Measurements from ENCODE around the gene DPP3. TPM values are rescaled to one million over a fixed set of nuclear protein-coding genes. Genes with fewer than 3 reads are reported as not detected.

Gene DPP3
- total and polyA plus RNA-seq, 2 of the 4 experiments (the other 2 are of a cell fraction): 51.8 to 66.3 TPM

DNA sequence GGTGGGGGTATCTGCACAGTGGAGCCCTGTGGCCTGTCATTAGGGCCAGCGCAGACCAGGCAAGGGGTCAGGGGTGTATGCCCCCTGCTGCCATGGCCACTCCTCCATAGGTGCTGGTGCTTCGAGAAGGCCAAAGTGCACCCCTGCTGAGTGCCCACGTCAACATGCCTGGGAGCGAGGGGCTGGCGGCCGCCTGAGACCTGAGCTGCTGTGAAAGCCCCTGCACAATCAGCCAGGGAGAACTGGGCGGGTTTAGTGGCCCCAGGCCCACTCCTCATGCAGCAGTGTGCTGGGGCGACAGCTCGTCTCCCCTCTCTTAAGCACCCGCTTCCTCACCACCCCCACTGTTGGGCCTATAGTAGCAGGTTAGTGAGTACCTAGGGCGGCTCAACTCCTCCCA lies 51.6 kb downstream of the DPP3 start:
- 0 out of 2 replicates have a peak, but pooled peaks cover 3% of the 10 kb centered on the region for H3K9me1 ChIP-seq (ENCODE audit: insufficient read depth, low read length)
- TF ChIP-seq BHLHE40 (IDR thresholded peaks at IDR 0.05; ENCODE audit: low read depth, low read length) (no peak), SMC3 (IDR thresholded peaks at IDR 0.05; ENCODE audit: low read depth, low read length) (no peak), MAZ (IDR thresholded peaks at IDR 0.05; ENCODE audit: borderline replicate concordance, low read depth, low read length) (no peak), FOS (IDR thresholded peaks at IDR 0.05; ENCODE audit: low read depth, low read length) (no peak), MXI1 (IDR thresholded peaks at IDR 0.05; ENCODE audit: borderline replicate concordance, low read depth, low read length) (no peak), POLR2A (IDR thresholded peaks at IDR 0.05; ENCODE audit: low read depth, low read length) (no peak), CEBPB (IDR thresholded peaks at IDR 0.05; ENCODE audit: low read depth, low read length) (no peak), RCOR1 (IDR thresholded peaks at IDR 0.05; ENCODE audit: insufficient replicate concordance, low read length) (no peak), MAFK (IDR thresholded peaks at IDR 0.05; ENCODE audit: low read depth, low read length) (no peak), RAD21 (IDR thresholded peaks at IDR 0.05; ENCODE audit: low read length) (no peak), RFX5 (IDR thresholded peaks at IDR 0.05; ENCODE audit: low read depth, low read length) (no peak), NFE2L2 (IDR thresholded peaks at IDR 0.05; ENCODE audit: low read depth, low read length) (no peak)
- TF ChIP-seq, protein P1, sequence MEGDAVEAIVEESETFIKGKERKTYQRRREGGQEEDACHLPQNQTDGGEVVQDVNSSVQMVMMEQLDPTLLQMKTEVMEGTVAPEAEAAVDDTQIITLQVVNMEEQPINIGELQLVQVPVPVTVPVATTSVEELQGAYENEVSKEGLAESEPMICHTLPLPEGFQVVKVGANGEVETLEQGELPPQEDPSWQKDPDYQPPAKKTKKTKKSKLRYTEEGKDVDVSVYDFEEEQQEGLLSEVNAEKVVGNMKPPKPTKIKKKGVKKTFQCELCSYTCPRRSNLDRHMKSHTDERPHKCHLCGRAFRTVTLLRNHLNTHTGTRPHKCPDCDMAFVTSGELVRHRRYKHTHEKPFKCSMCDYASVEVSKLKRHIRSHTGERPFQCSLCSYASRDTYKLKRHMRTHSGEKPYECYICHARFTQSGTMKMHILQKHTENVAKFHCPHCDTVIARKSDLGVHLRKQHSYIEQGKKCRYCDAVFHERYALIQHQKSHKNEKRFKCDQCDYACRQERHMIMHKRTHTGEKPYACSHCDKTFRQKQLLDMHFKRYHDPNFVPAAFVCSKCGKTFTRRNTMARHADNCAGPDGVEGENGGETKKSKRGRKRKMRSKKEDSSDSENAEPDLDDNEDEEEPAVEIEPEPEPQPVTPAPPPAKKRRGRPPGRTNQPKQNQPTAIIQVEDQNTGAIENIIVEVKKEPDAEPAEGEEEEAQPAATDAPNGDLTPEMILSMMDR (conservative IDR thresholded peaks at IDR 0.05; ENCODE audit: low read depth, low read length): no peak
- TF ChIP-seq, protein P2, sequence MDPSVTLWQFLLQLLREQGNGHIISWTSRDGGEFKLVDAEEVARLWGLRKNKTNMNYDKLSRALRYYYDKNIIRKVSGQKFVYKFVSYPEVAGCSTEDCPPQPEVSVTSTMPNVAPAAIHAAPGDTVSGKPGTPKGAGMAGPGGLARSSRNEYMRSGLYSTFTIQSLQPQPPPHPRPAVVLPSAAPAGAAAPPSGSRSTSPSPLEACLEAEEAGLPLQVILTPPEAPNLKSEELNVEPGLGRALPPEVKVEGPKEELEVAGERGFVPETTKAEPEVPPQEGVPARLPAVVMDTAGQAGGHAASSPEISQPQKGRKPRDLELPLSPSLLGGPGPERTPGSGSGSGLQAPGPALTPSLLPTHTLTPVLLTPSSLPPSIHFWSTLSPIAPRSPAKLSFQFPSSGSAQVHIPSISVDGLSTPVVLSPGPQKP (IDR thresholded peaks at IDR 0.05; ENCODE audit: borderline replicate concordance, low read depth, low read length): no peak
- TF ChIP-seq, protein P3, sequence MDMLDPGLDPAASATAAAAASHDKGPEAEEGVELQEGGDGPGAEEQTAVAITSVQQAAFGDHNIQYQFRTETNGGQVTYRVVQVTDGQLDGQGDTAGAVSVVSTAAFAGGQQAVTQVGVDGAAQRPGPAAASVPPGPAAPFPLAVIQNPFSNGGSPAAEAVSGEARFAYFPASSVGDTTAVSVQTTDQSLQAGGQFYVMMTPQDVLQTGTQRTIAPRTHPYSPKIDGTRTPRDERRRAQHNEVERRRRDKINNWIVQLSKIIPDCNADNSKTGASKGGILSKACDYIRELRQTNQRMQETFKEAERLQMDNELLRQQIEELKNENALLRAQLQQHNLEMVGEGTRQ (IDR thresholded peaks at IDR 0.05; ENCODE audit: low read depth, low read length): no peak
- H3K79me1 ChIP-seq (ENCODE audit: low read depth in 1 of 2, low read length in 2 of 2): no peaks in the 10 kb centered on the region
- ATAC-seq (ENCODE audit: low read depth) (no peak), DNase-seq (no peak)
- no peak overlapping the region for H2AFZ ChIP-seq (replicated peaks; ENCODE audit: low read length, poor library complexity)
- H2BK15ac ChIP-seq (ENCODE audit: low read depth, low read length): no peak overlapping the region
- no peak overlapping the region for H3K4me3 ChIP-seq (ENCODE audit: insufficient read depth, low read depth, low read length)
- H3K36me3 ChIP-seq (ENCODE audit: control insufficient read depth, insufficient read depth, low read length): peaks cover 5% of the 10 kb centered on the region
- H3K9me3 ChIP-seq (ENCODE audit: control insufficient read depth, insufficient read depth, low read length): no peaks in the 10 kb centered on the region
- H2BK20ac ChIP-seq (ENCODE audit: low read depth, low read length): no peak overlapping the region
- H4K91ac ChIP-seq (ENCODE audit: insufficient read depth, low read depth, low read length): no peak overlapping the region
- no peak overlapping the region for H3K4me2 ChIP-seq (ENCODE audit: low read depth, low read length)
- no peak overlapping the region for H3K14ac ChIP-seq (replicated peaks; ENCODE audit: low read depth, low read length)
- ChIA-PET POLR2A (ENCODE audit: unreplicated experiment) (no interaction called here), CTCF (no interaction called here)
- H2AK9ac ChIP-seq (replicated peaks; ENCODE audit: low read depth, low read length, poor library complexity): no peak overlapping the region
- H3K56ac ChIP-seq (ENCODE audit: extremely low read depth, insufficient read depth, low read length): no peak overlapping the region
- no peak overlapping the region for H4K8ac ChIP-seq (ENCODE audit: low read depth in 2 of 2, low read length in 2 of 2)
- intact Hi-C loops (cut with micrococcal nuclease): no loop called here
- H3K18ac ChIP-seq (ENCODE audit: low read depth, low read length): no peak overlapping the region
- H3K4ac ChIP-seq (ENCODE audit: low read depth, low read length): no peak overlapping the region
- no peak overlapping the region for H3K23ac ChIP-seq (ENCODE audit: low read depth, low read length)
- H3K9ac ChIP-seq (ENCODE audit: low read depth, low read length): no peak overlapping the region
- no peak overlapping the region for H2AK5ac ChIP-seq (ENCODE audit: low read depth, low read length)
- no peak overlapping the region for H3K27ac ChIP-seq (ENCODE audit: insufficient read depth, low read length)
- H2BK120ac ChIP-seq (ENCODE audit: low read depth, low read length): no peak overlapping the region
- dilution Hi-C loops (cut with HindIII; ENCODE audit: low sequenced_read_pairs, unreplicated experiment): no loop called here
- BruUV-seq (replicated peaks): no TSS peak
- in situ Hi-C loops (cut with MboI; ENCODE audit: low sequenced_read_pairs): no loop called here
- H3K4me1 ChIP-seq (ENCODE audit: control insufficient read depth, insufficient read depth, low read length): no peaks in the 10 kb centered on the region
- H4K20me1 ChIP-seq (ENCODE audit: insufficient read depth, low read length): no peaks in the 10 kb centered on the region; the same call in 1 of the 2 replicates
- H2BK5ac ChIP-seq (ENCODE audit: low read depth, low read length, poor library complexity, severe bottlenecking): no peak overlapping the region
- no peak overlapping the region for H4K5ac ChIP-seq (ENCODE audit: low read depth, low read length)
- H3K27me3 ChIP-seq (ENCODE audit: control insufficient read depth, insufficient read depth, low read length): no peaks in the 10 kb centered on the region
- WGBS, 2 experiments (ENCODE audit: extremely low coverage in 2 of 2, insufficient read length in 1 of 2): 92% methylated on average over 6 of the region's 11 CpGs; no CpG with 5 or more reads in 1 of the 2 experiments

All from IMR-90 (cell line).